ENCODE results near the gene FMNL2.

GRCh38 chr2:152655880-152656279, 320.9 kb downstream of the FMNL2 start:
- TF ChIP-seq EZH2phosphoT487 (IDR thresholded peaks at IDR 0.05; ENCODE audit: insufficient read depth, low read depth) (no peak), EZH2 (IDR thresholded peaks at IDR 0.05; ENCODE audit: insufficient read depth, poor library complexity, severe bottlenecking) (no peak)
